ENCODE results near the gene COPS6.

Gene COPS6

GRCh38 chr7:100120733-100121036, 31.9 kb downstream of the COPS6 start:
- Histone ChIP-seq H4K20me1 (ENCODE audit: insufficient read depth, low read length) (no peaks in the 10 kb centered on the region), H3K9me2 (ENCODE audit: low read depth, low read length) (no peaks in the 10 kb centered on the region), H3F3A (ENCODE audit: insufficient read depth, low read length) (no peaks in the 10 kb centered on the region), H3K4me2 (ENCODE audit: low read length) (peak overlapping the region; percentile 79), H3K4me3 (ENCODE audit: low read depth, low read length, poor library complexity, severe bottlenecking) (peak overlapping the region; percentile 75), H2AFZ (ENCODE audit: low read length) (no peak overlapping the region), H3K27me3 (ENCODE audit: insufficient read depth, low read length) (no peaks in the 10 kb centered on the region), H3K9me3 (ENCODE audit: low read length) (no peaks in the 10 kb centered on the region), H3K36me3 (ENCODE audit: insufficient read depth, low read length) (peaks cover 18% of the 10 kb centered on the region; the same call in 1 of the 2 replicates), H3K4me1 (ENCODE audit: insufficient read depth, low read length, severe bottlenecking) (peaks cover 42% of the 10 kb centered on the region), H3K27ac (ENCODE audit: low read depth, low read length, poor library complexity, severe bottlenecking) (peak overlapping the region; percentile 76), H3K79me2 (ENCODE audit: insufficient read depth, low read length) (no peaks in the 10 kb centered on the region), H3K9ac (ENCODE audit: low read length) (peak overlapping the region; percentile 78)
- no peak for TF ChIP-seq EZH2 (IDR thresholded peaks at IDR 0.05; ENCODE audit: borderline replicate concordance, low read length)
- no peak for TF ChIP-seq CTCF (IDR thresholded peaks at IDR 0.05; ENCODE audit: low read length)

GRCh38 chr7:100122067-100122466, 33.3 kb downstream of the COPS6 start:
- peaks cover 45% of the 10 kb centered on the region for H3K4me1 ChIP-seq (ENCODE audit: insufficient read depth, low read length, severe bottlenecking)
- no peaks in the 10 kb centered on the region for H3K9me2 ChIP-seq (ENCODE audit: low read depth, low read length)
- H3K27me3 ChIP-seq (ENCODE audit: insufficient read depth, low read length), result no peaks in the 10 kb centered on the region
- no peaks in the 10 kb centered on the region for H3F3A ChIP-seq (ENCODE audit: insufficient read depth, low read length)
- H3K9ac ChIP-seq (ENCODE audit: low read length), result no peak overlapping the region; the same call in 1 of the 2 replicates
- TF ChIP-seq EZH2 (IDR thresholded peaks at IDR 0.05; ENCODE audit: borderline replicate concordance, low read length) (no peak), CTCF (IDR thresholded peaks at IDR 0.05; ENCODE audit: low read length) (no peak)
- H3K79me2 ChIP-seq (ENCODE audit: insufficient read depth, low read length), result no peaks in the 10 kb centered on the region
- H3K9me3 ChIP-seq (ENCODE audit: low read length), result no peaks in the 10 kb centered on the region
- H3K4me3 ChIP-seq (ENCODE audit: low read depth, low read length, poor library complexity, severe bottlenecking), result no peak overlapping the region
- peak overlapping the region; percentile 2; the same call in 1 of the 2 replicates for H3K4me2 ChIP-seq (ENCODE audit: low read length)
- H4K20me1 ChIP-seq (ENCODE audit: insufficient read depth, low read length), result no peaks in the 10 kb centered on the region
- peak overlapping the region; percentile 35 for H3K27ac ChIP-seq (ENCODE audit: low read depth, low read length, poor library complexity, severe bottlenecking)
- no peak overlapping the region for H2AFZ ChIP-seq (ENCODE audit: low read length)
- H3K36me3 ChIP-seq (ENCODE audit: insufficient read depth, low read length), result peaks cover 18% of the 10 kb centered on the region; the same call in 1 of the 2 replicates

GRCh38 chr7:100122568-100122967, 33.8 kb downstream of the COPS6 start:
- no peak overlapping the region; the same call in 1 of the 2 replicates for H3K9ac ChIP-seq (ENCODE audit: low read length)
- no peaks in the 10 kb centered on the region for H4K20me1 ChIP-seq (ENCODE audit: insufficient read depth, low read length)
- no peaks in the 10 kb centered on the region for H3F3A ChIP-seq (ENCODE audit: insufficient read depth, low read length)
- no peak overlapping the region for H2AFZ ChIP-seq (ENCODE audit: low read length)
- peaks cover 47% of the 10 kb centered on the region for H3K4me1 ChIP-seq (ENCODE audit: insufficient read depth, low read length, severe bottlenecking)
- peak overlapping the region; percentile 2; the same call in 1 of the 2 replicates for H3K4me2 ChIP-seq (ENCODE audit: low read length)
- no peak overlapping the region for H3K4me3 ChIP-seq (ENCODE audit: low read depth, low read length, poor library complexity, severe bottlenecking)
- H3K9me3 ChIP-seq (ENCODE audit: low read length), result no peaks in the 10 kb centered on the region
- H3K36me3 ChIP-seq (ENCODE audit: insufficient read depth, low read length), result peaks cover 18% of the 10 kb centered on the region; the same call in 1 of the 2 replicates
- peak overlapping the region; percentile 35 for H3K27ac ChIP-seq (ENCODE audit: low read depth, low read length, poor library complexity, severe bottlenecking)
- TF ChIP-seq CTCF (IDR thresholded peaks at IDR 0.05; ENCODE audit: low read length), result no peak
- no peak for TF ChIP-seq EZH2 (IDR thresholded peaks at IDR 0.05; ENCODE audit: borderline replicate concordance, low read length)
- no peaks in the 10 kb centered on the region for H3K9me2 ChIP-seq (ENCODE audit: low read depth, low read length)
- H3K79me2 ChIP-seq (ENCODE audit: insufficient read depth, low read length), result no peaks in the 10 kb centered on the region
- no peaks in the 10 kb centered on the region for H3K27me3 ChIP-seq (ENCODE audit: insufficient read depth, low read length)

Measured in OCI-LY1 (cell line).